B cell (primary cell): ENCODE results near the gene CTSD. TPM values are rescaled to one million over a fixed set of nuclear protein-coding genes. Genes with fewer than 3 reads are reported as not detected.

Source experiments
- ATAC-seq: fragments of 200-7000 bp; cut with Tn5 transposase; one replicate; pipeline ENCODE4 v1.10.0; 2021; ENCODE audit warnings: low read depth, mild to moderate bottlenecking, moderate number of reproducible peaks, moderate library complexity
- CTCF ChIA-PET: fragments of 350-600 bp; sonication (Branson Sonifier 250); formaldehyde crosslinking; loops from one replicate; lab custom pipeline; 2021; ENCODE audit warnings: antibody characterized with exemption, inconsistent platforms; lab: Charles Lee
- POLR2A ChIA-PET: fragments of 350-600 bp; sonication (Branson Sonifier 250); formaldehyde crosslinking; loops from one replicate; lab custom pipeline; 2021; ENCODE audit warnings: antibody characterized with exemption; lab: Charles Lee
- DNase-seq: peaks from one replicate; pipeline ENCODE4 v3.0.0; 2013
- H2AFZ ChIP-seq: 2 replicates; pipeline ENCODE4 v1.6.1; 2012; ENCODE audit warnings: mild to moderate bottlenecking, low read depth, low read length; ENCODE audit not compliant: insufficient read depth, poor library complexity, severe bottlenecking
- H3K27ac ChIP-seq, 2 donors: 1 replicate in 1 of 2; 2 replicates in 1 of 2; pipeline ENCODE4 v1.5.1; 2012 to 2013; ENCODE audit warnings: low read length in 2 of 2, mild to moderate bottlenecking in 2 of 2, moderate library complexity in 1 of 2
- H3K27me3 ChIP-seq, 4 experiments: fragments of 200-600 bp in 1 of 4; sonication (generic) in 1 of 4; replicated peaks in 1 of 4; 1 replicate in 2 of 4; 2 replicates in 2 of 4; pipeline versions ENCODE4 v1.6.1 to v1.7.0; 2013 to 2016; ENCODE audit warnings: low read length in 3 of 4, mild to moderate bottlenecking in 2 of 4, mixed read lengths in 1 of 4, moderate library complexity in 1 of 4; ENCODE audit not compliant: insufficient read depth in 4 of 4, control insufficient read depth in 3 of 4; ENCODE audit errors: control extremely low read depth in 1 of 4
- H3K36me3 ChIP-seq, 2 experiments: replicated peaks in 1 of 2; 1 replicate in 1 of 2; 2 replicates in 1 of 2; pipeline versions ENCODE4 v1.6.1 to v1.7.1; 2013; ENCODE audit warnings: low read length in 1 of 2; ENCODE audit not compliant: insufficient read depth in 2 of 2, control insufficient read depth in 1 of 2; ENCODE audit errors: control extremely low read depth in 1 of 2, extremely low read depth in 1 of 2
- H3K4me1 ChIP-seq, 2 donors: fragments of 200-600 bp in 1 of 2; sonication (generic) in 1 of 2; 1 replicate in 1 of 2; 2 replicates in 1 of 2; pipeline versions ENCODE4 v1.5.1 to v1.6.1; 2013 to 2017; ENCODE audit warnings: low read length in 2 of 2; ENCODE audit not compliant: control insufficient read depth in 2 of 2, insufficient read depth in 2 of 2
- H3K4me2 ChIP-seq: replicated peaks from 2 replicates; pipeline ENCODE3; 2012; ENCODE audit warnings: mild to moderate bottlenecking, low read depth, low read length; ENCODE audit not compliant: poor library complexity, severe bottlenecking
- H3K4me3 ChIP-seq, 5 experiments: fragments of 200-600 bp in 1 of 5; sonication (generic) in 1 of 5; 1 replicate in 3 of 5; 2 replicates in 2 of 5; pipeline versions ENCODE4 v1.5.1 to v1.7.0; 2011 to 2016; ENCODE audit warnings: low read length in 4 of 5, mild to moderate bottlenecking in 4 of 5, low read depth in 2 of 5, control low read depth in 1 of 5, moderate library complexity in 1 of 5; ENCODE audit not compliant: insufficient read depth in 1 of 5; ENCODE audit errors: control extremely low read depth in 1 of 5, extremely low read depth in 1 of 5
- H3K79me2 ChIP-seq: fragments of 200-600 bp; sonication (generic); one replicate; pipeline ENCODE4 v1.6.0; 2016; ENCODE audit warnings: low read length; ENCODE audit not compliant: control insufficient read depth, insufficient read depth
- H3K9ac ChIP-seq: fragments of 200-600 bp; sonication (generic); 2 replicates; pipeline ENCODE4 v1.6.1; 2017; ENCODE audit warnings: mild to moderate bottlenecking, low read length, moderate library complexity
- H3K9me3 ChIP-seq, 3 donors: one replicate each; pipeline versions ENCODE4 v1.6.1 to v1.7.1; 2013; ENCODE audit warnings: low read length in 2 of 3; ENCODE audit not compliant: control insufficient read depth in 2 of 3, insufficient read depth in 1 of 3; ENCODE audit errors: control extremely low read depth in 1 of 3
- H4K20me1 ChIP-seq: 2 replicates; pipeline ENCODE4 v1.6.0; 2012; ENCODE audit warnings: mild to moderate bottlenecking, low read length; ENCODE audit not compliant: insufficient read depth, control insufficient read depth, poor library complexity, severe bottlenecking
- H3K27ac Mint-ChIP-seq: one replicate; pipeline ENCODE4 v1.8.0; 2021; ENCODE audit warnings: mixed read lengths
- H3K27me3 Mint-ChIP-seq: one replicate; pipeline ENCODE4 v1.8.0; 2021; ENCODE audit warnings: mixed read lengths
- H3K4me1 Mint-ChIP-seq: one replicate; pipeline ENCODE4 v1.8.0; 2021; ENCODE audit warnings: mixed read lengths
- H3K4me3 Mint-ChIP-seq: one replicate; pipeline ENCODE4 v1.8.0; 2021; ENCODE audit warnings: mixed read lengths
- H3K9me3 Mint-ChIP-seq: one replicate; pipeline ENCODE4 v1.8.0; 2022; ENCODE audit warnings: mixed read lengths; ENCODE audit not compliant: insufficient read depth
- CTCF ChIP-seq: fragments of 200-600 bp; IDR thresholded peaks from one replicate; pipeline ENCODE4 v1.8.0; 2022; ENCODE audit warnings: antibody characterized with exemption, mild to moderate bottlenecking
- EZH2 ChIP-seq: IDR thresholded peaks from 2 replicates; pipeline ENCODE4 v1.6.1; 2012; ENCODE audit warnings: borderline replicate concordance, low read depth, mild to moderate bottlenecking, moderate library complexity, low read length; ENCODE audit not compliant: insufficient read depth, poor library complexity, severe bottlenecking
- WGBS: methylation state at CpG from one replicate; pipeline ENCODE4 v1.1.5; 2013; ENCODE audit warnings: missing lambda C conversion rate; ENCODE audit not compliant: insufficient coverage; 5-methylcytosine and 5-hydroxymethylcytosine counted together
- intact Hi-C: fragments of 100-400 bp; cut with micrococcal nuclease; formaldehyde crosslinking; loops from one replicate; pipeline ENCODE4 v1.10.0; 2022
- polyA plus RNA-seq: library from polyadenylated mRNA; depleted of rRNA; stranded (reverse); fragments of >200 nt; gene quantifications from 2 replicates; pipeline ENCODE4 v1.2.3, GENCODE V29; 2012
- total RNA-seq, 2 donors: library from RNA; stranded (reverse); fragments of 120-200 nt in 1 of 2; gene quantifications; 1 replicate in 1 of 2; 2 replicates in 1 of 2; pipeline versions ENCODE4 v1.2.3 to v1.2.4, GENCODE V29; 2013 to 2022

Gene CTSD
- total and polyA plus RNA-seq, 2 donors (not counting 1 experiment from before 2014, with no cell fraction given): 42.2 to 83.5 TPM

- H3K27ac Mint-ChIP-seq: no peak overlapping the region
- ATAC-seq (no peak), DNase-seq (no peak)
- H3K27me3 ChIP-seq: peaks cover 0 to 6% (median 2%) of the 10 kb centered on the region in 4 experiments
- H3K9ac ChIP-seq: no peak overlapping the region
- no peak overlapping the region for H3K27ac ChIP-seq
- H3K4me1 Mint-ChIP-seq: peaks cover 26% of the 10 kb centered on the region
- peaks cover 35% of the 10 kb centered on the region for H3K27me3 Mint-ChIP-seq
- 91% methylated on average over 11 of the region's 11 CpGs for WGBS
- no peaks in the 10 kb centered on the region for H3K79me2 ChIP-seq
- no peak overlapping the region for H2AFZ ChIP-seq
- no peak overlapping the region for H3K4me3 ChIP-seq
- intact Hi-C loops: no loop called here
- H3K4me2 ChIP-seq: no peak overlapping the region
- no peak overlapping the region for H3K4me3 Mint-ChIP-seq
- H3K4me1 ChIP-seq: peaks cover 22 to 27% of the 10 kb centered on the region in 2 donors
- ChIA-PET POLR2A (no interaction called here), CTCF (interaction anchor here (1.0 to 1.1 kb wide), 2 partner anchors 10 to 33 kb away, joined by 3 read pairs; no protein-coding TSS in a partner anchor)
- no peaks in the 10 kb centered on the region for H3K9me3 Mint-ChIP-seq
- TF ChIP-seq CTCF: no peak
- no peak for TF ChIP-seq EZH2
- H3K36me3 ChIP-seq: no peaks in the 10 kb centered on the region
- no peaks in the 10 kb centered on the region for H4K20me1 ChIP-seq
- H3K9me3 ChIP-seq: no peaks in the 10 kb centered on the region
Measured at GRCh38 chr11:1727096-1727690, 36.5 kb downstream of the CTSD start.

- TF ChIP-seq EZH2: no peak
- TF ChIP-seq CTCF: no peak
- no peak overlapping the region for H3K27ac Mint-ChIP-seq
- Histone ChIP-seq H2AFZ (no peak overlapping the region), H3K27ac (no peak overlapping the region), H3K9ac (no peak overlapping the region), H3K4me1 (no peaks in the 10 kb centered on the region), H3K36me3 (no peaks in the 10 kb centered on the region), H3K4me2 (no peak overlapping the region), H3K9me3 (no peaks in the 10 kb centered on the region), H3K27me3 (no peaks in the 10 kb centered on the region), H3K4me3 (no peak overlapping the region), H3K79me2 (no peaks in the 10 kb centered on the region), H4K20me1 (no peaks in the 10 kb centered on the region)
- POLR2A ChIA-PET: no interaction called here
- H3K27me3 Mint-ChIP-seq: peaks cover 20% of the 10 kb centered on the region
- ATAC-seq (no peak), DNase-seq (no peak)
- intact Hi-C loops: no loop called here
- CTCF ChIA-PET: interaction anchor here (1.3 kb wide), 1 partner anchor 26 kb away, joined by 3 read pairs; no protein-coding TSS in a partner anchor
- H3K9me3 Mint-ChIP-seq: no peaks in the 10 kb centered on the region
- 96% methylated on average over 3 of the region's 8 CpGs for WGBS
- no peak overlapping the region for H3K4me3 Mint-ChIP-seq
- no peaks in the 10 kb centered on the region for H3K4me1 Mint-ChIP-seq
Measured at GRCh38 chr11:1719781-1720180, 43.9 kb downstream of the CTSD start.
